Mesenchymal stem cell (in vitro differentiated cells and primary cell): Measurements from ENCODE around the gene PSMD13.

ENCODE experiments used
- DNase-seq: peaks from one replicate; pipeline ENCODE4 v3.0.0-alpha.2; 2013
- H2AFZ ChIP-seq: one replicate; pipeline ENCODE4 v1.6.1; 2013; ENCODE audit warnings: low read depth, mild to moderate bottlenecking, control low read depth, inconsistent platforms, low read length, moderate library complexity
- H2AK5ac ChIP-seq: 2 replicates; pipeline ENCODE4 v1.6.1; 2013; ENCODE audit warnings: low read length, moderate library complexity, mild to moderate bottlenecking, inconsistent platforms; ENCODE audit not compliant: severe bottlenecking
- H2BK120ac ChIP-seq: one replicate; pipeline ENCODE4 v1.6.1; 2013; ENCODE audit warnings: low read depth, mild to moderate bottlenecking, inconsistent platforms, low read length, moderate library complexity
- H2BK12ac ChIP-seq, 2 experiments: one replicate each; pipeline ENCODE4 v1.6.1; 2013; ENCODE audit warnings: inconsistent platforms in 2 of 2, low read length in 2 of 2, mild to moderate bottlenecking in 2 of 2, moderate library complexity in 2 of 2, control low read depth in 1 of 2
- H2BK15ac ChIP-seq: one replicate; pipeline ENCODE4 v1.6.1; 2013; ENCODE audit warnings: mild to moderate bottlenecking, low read depth, inconsistent platforms; ENCODE audit not compliant: poor library complexity, severe bottlenecking
- H2BK5ac ChIP-seq: 2 replicates; pipeline ENCODE4 v1.6.1; 2013; ENCODE audit warnings: low read depth, mild to moderate bottlenecking, low read length, control low read depth, inconsistent platforms; ENCODE audit not compliant: poor library complexity, severe bottlenecking
- H3K14ac ChIP-seq, 2 experiments: one replicate each; pipeline ENCODE4 v1.6.1; 2013; ENCODE audit warnings: inconsistent platforms in 2 of 2, low read length in 2 of 2, control low read depth in 1 of 2, mild to moderate bottlenecking in 1 of 2, moderate library complexity in 1 of 2
- H3K18ac ChIP-seq, 2 experiments: one replicate each; pipeline ENCODE4 v1.6.1; 2013; ENCODE audit warnings: inconsistent platforms in 2 of 2, low read length in 2 of 2, control low read depth in 1 of 2, low read depth in 1 of 2, mild to moderate bottlenecking in 1 of 2
- H3K23ac ChIP-seq, 2 experiments: one replicate each; pipeline ENCODE4 v1.6.1; 2013; ENCODE audit warnings: inconsistent platforms in 2 of 2, low read length in 2 of 2, mild to moderate bottlenecking in 2 of 2, moderate library complexity in 2 of 2, control low read depth in 1 of 2
- H3K27ac ChIP-seq: 2 replicates; pipeline ENCODE4 v1.5.1; 2013; ENCODE audit warnings: mild to moderate bottlenecking, moderate library complexity, low read length, control low read depth, inconsistent platforms; ENCODE audit not compliant: poor library complexity, severe bottlenecking
- H3K27me3 ChIP-seq, 2 experiments: 2 replicates each; pipeline versions ENCODE4 v1.6.1 to v1.7.0; 2013; ENCODE audit warnings: low read length in 2 of 2, mild to moderate bottlenecking in 2 of 2, moderate library complexity in 2 of 2, control low read depth in 1 of 2, inconsistent platforms in 1 of 2; ENCODE audit not compliant: control insufficient read depth in 1 of 2, insufficient read depth in 1 of 2
- H3K36me3 ChIP-seq, 2 experiments: 2 replicates each; pipeline versions ENCODE4 v1.6.1 to v1.7.0; 2013; ENCODE audit warnings: low read length in 2 of 2, control low read depth in 1 of 2, inconsistent platforms in 1 of 2, low read depth in 1 of 2, mild to moderate bottlenecking in 1 of 2; ENCODE audit not compliant: insufficient read depth in 2 of 2, control insufficient read depth in 1 of 2
- H3K4ac ChIP-seq, 2 experiments: one replicate each; pipeline ENCODE4 v1.6.1; 2013; ENCODE audit warnings: inconsistent platforms in 2 of 2, low read length in 2 of 2, mild to moderate bottlenecking in 2 of 2, moderate library complexity in 2 of 2, control low read depth in 1 of 2, low read depth in 1 of 2
- H3K4me1 ChIP-seq: 2 replicates; pipeline ENCODE4 v1.6.1; 2013; ENCODE audit warnings: low read depth, low read length, control low read depth; ENCODE audit not compliant: control insufficient read depth, insufficient read depth
- H3K4me2 ChIP-seq: 2 replicates; pipeline ENCODE4 v1.6.1; 2013; ENCODE audit warnings: low read length, mild to moderate bottlenecking, inconsistent platforms; ENCODE audit not compliant: poor library complexity, severe bottlenecking
- H3K4me3 ChIP-seq, 2 experiments: 2 replicates each; pipeline versions ENCODE4 v1.5.1 to v1.7.0; 2013; ENCODE audit warnings: low read length in 2 of 2, mild to moderate bottlenecking in 2 of 2, control low read depth in 1 of 2, low read depth in 1 of 2; ENCODE audit not compliant: insufficient read depth in 1 of 2
- H3K79me1 ChIP-seq: replicated peaks from 2 replicates; pipeline ENCODE4 v1.6.1; 2013; ENCODE audit warnings: mild to moderate bottlenecking, control low read depth, low read length, inconsistent platforms; ENCODE audit not compliant: poor library complexity, severe bottlenecking
- H3K9ac ChIP-seq: 2 replicates; pipeline ENCODE4 v1.7.0; 2013; ENCODE audit warnings: mild to moderate bottlenecking, low read length, moderate library complexity
- H3K9me3 ChIP-seq: 2 replicates; pipeline ENCODE4 v1.7.0; 2013; ENCODE audit warnings: mild to moderate bottlenecking, low read length; ENCODE audit not compliant: control insufficient read depth
- H4K8ac ChIP-seq: one replicate; pipeline ENCODE4 v1.6.1; 2013; ENCODE audit warnings: inconsistent platforms, mild to moderate bottlenecking, low read length, moderate library complexity
- H4K91ac ChIP-seq: one replicate; pipeline ENCODE4 v1.6.1; 2013; ENCODE audit warnings: mild to moderate bottlenecking, low read length, inconsistent platforms
- WGBS: methylation state at CpG from one replicate; pipeline ENCODE4 v1.1.7; 2013; ENCODE audit warnings: mixed read lengths; 5-methylcytosine and 5-hydroxymethylcytosine counted together

Gene PSMD13

DNA sequence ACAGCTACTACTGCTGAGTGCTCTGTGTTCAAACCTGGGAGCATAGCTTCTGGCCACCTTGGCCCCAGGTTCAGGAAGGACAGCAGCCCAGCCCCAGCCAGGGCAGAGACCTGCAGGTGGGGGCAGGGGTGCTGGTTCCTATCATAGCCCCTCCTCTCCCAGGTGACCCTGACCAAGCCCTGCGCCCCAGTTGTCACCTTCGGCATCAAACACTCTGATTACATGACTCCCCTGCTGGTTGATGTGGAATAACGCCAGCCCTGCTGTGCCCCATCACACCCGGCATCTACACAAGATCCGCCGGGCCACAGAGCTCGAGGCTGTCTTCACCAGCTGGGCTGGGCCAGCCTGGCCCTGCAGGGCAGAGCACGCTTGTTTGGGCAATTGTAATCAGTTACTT is 37.0 kb upstream of the PSMD13 start:
- no peak overlapping the region for H3K14ac ChIP-seq
- no peak overlapping the region for H4K91ac ChIP-seq
- no peak overlapping the region for H2BK15ac ChIP-seq
- H2BK120ac ChIP-seq = no peak overlapping the region
- H3K4me2 ChIP-seq = no peak overlapping the region
- no peak overlapping the region for H2BK12ac ChIP-seq
- H2BK5ac ChIP-seq = no peak overlapping the region
- H3K27me3 ChIP-seq = no peaks in the 10 kb centered on the region
- H3K79me1 ChIP-seq = peaks cover 24% of the 10 kb centered on the region
- H3K4me3 ChIP-seq = no peak overlapping the region
- H3K18ac ChIP-seq = no peak overlapping the region
- WGBS = 95% methylated on average over 7 of the region's 8 CpGs
- peaks cover 41 to 42% of the 10 kb centered on the region in 2 experiments for H3K36me3 ChIP-seq
- H2AK5ac ChIP-seq = no peak overlapping the region
- H3K23ac ChIP-seq = no peak overlapping the region
- no peak overlapping the region for H2AFZ ChIP-seq
- peaks cover 21% of the 10 kb centered on the region for H3K4me1 ChIP-seq
- H3K9ac ChIP-seq = no peak overlapping the region
- DNase-seq = no peak
- H3K4ac ChIP-seq = no peak overlapping the region
- no peak overlapping the region for H4K8ac ChIP-seq
- H3K27ac ChIP-seq = no peak overlapping the region
- H3K9me3 ChIP-seq = no peaks in the 10 kb centered on the region

GRCh38 chr11:200224-201003 is 36.4 kb upstream of the PSMD13 start:
- Histone ChIP-seq H3K4ac (no peak overlapping the region), H3K4me1 (peaks cover 27% of the 10 kb centered on the region), H2AFZ (no peak overlapping the region), H3K14ac (no peak overlapping the region), H3K27me3 (no peaks in the 10 kb centered on the region), H3K9ac (no peak overlapping the region), H4K8ac (no peak overlapping the region), H2AK5ac (no peak overlapping the region), H4K91ac (no peak overlapping the region), H3K27ac (no peak overlapping the region), H2BK120ac (no peak overlapping the region), H3K4me2 (no peak overlapping the region), H3K4me3 (no peak overlapping the region), H2BK5ac (no peak overlapping the region), H3K79me1 (peaks cover 27% of the 10 kb centered on the region), H3K36me3 (peaks cover 48% of the 10 kb centered on the region in 2 experiments), H2BK12ac (no peak overlapping the region), H3K18ac (no peak overlapping the region), H2BK15ac (no peak overlapping the region), H3K23ac (no peak overlapping the region), H3K9me3 (no peaks in the 10 kb centered on the region)
- 89% methylated on average over 13 of the region's 13 CpGs for WGBS
- no peak for DNase-seq

DNA sequence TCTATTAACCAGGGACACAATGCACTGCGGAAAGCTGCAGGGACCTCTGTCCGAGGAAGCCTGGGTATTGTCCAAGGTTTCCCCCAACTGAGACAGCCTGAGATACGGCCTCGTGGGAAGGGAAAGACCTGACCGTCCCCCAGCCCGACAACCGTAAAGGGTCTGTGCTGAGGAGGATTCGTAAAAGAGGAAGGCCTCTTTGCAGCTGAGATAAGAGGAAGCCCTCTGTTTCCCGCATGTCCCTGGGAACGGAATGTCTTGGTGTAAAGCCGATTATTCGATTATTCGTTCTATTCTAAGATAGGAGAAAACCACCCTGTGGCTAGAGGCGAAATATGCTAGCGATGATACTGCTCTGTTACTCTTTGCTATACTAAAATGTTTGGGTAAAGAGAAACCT is 34.8 kb upstream of the PSMD13 start:
- H3K79me1 ChIP-seq = peaks cover 27% of the 10 kb centered on the region
- peaks cover 39% of the 10 kb centered on the region for H3K4me1 ChIP-seq
- H3K9ac ChIP-seq = no peak overlapping the region
- no peak overlapping the region for H2BK12ac ChIP-seq
- H3K4me2 ChIP-seq = no peak overlapping the region
- H2BK5ac ChIP-seq = no peak overlapping the region
- WGBS = 83% methylated on average over 15 of the region's 15 CpGs
- H2BK15ac ChIP-seq = no peak overlapping the region
- peaks cover 51 to 53% of the 10 kb centered on the region in 2 experiments for H3K36me3 ChIP-seq
- no peak for DNase-seq
- no peak overlapping the region for H2BK120ac ChIP-seq
- no peak overlapping the region for H3K4ac ChIP-seq
- H3K18ac ChIP-seq = no peak overlapping the region
- no peaks in the 10 kb centered on the region for H3K9me3 ChIP-seq
- H3K4me3 ChIP-seq = no peak overlapping the region
- no peak overlapping the region for H3K27ac ChIP-seq
- H2AK5ac ChIP-seq = no peak overlapping the region
- no peak overlapping the region for H3K14ac ChIP-seq
- H4K91ac ChIP-seq = no peak overlapping the region
- no peak overlapping the region for H2AFZ ChIP-seq
- H3K23ac ChIP-seq = no peak overlapping the region
- no peaks in the 10 kb centered on the region for H3K27me3 ChIP-seq
- H4K8ac ChIP-seq = no peak overlapping the region

- H3K14ac ChIP-seq = no peak overlapping the region
- no peak overlapping the region for H3K4me2 ChIP-seq
- H2BK5ac ChIP-seq = no peak overlapping the region
- H2AFZ ChIP-seq = no peak overlapping the region
- H3K18ac ChIP-seq = no peak overlapping the region
- WGBS = 92% methylated on average over 8 of the region's 8 CpGs
- H4K91ac ChIP-seq = no peak overlapping the region
- H3K27me3 ChIP-seq = no peaks in the 10 kb centered on the region
- H3K23ac ChIP-seq = no peak overlapping the region
- no peak overlapping the region for H3K4me3 ChIP-seq
- H2BK12ac ChIP-seq = no peak overlapping the region
- no peak for DNase-seq
- H3K4me1 ChIP-seq = peaks cover 37% of the 10 kb centered on the region
- no peak overlapping the region for H2AK5ac ChIP-seq
- H3K9me3 ChIP-seq = no peaks in the 10 kb centered on the region
- peak overlapping the region; percentile 47 for H3K9ac ChIP-seq
- H3K79me1 ChIP-seq = peaks cover 26% of the 10 kb centered on the region
- peaks cover 49 to 51% of the 10 kb centered on the region in 2 experiments for H3K36me3 ChIP-seq
- no peak overlapping the region for H2BK120ac ChIP-seq
- no peak overlapping the region for H4K8ac ChIP-seq
- no peak overlapping the region for H3K4ac ChIP-seq
- H3K27ac ChIP-seq = no peak overlapping the region
- no peak overlapping the region for H2BK15ac ChIP-seq
These were observed 34.3 kb upstream of the PSMD13 start for GRCh38 chr11:202490-202889.
